Colonic mucosa (tissue), 4 donors: ENCODE data around the gene CORO2B. TPM values are rescaled to one million over a fixed set of nuclear protein-coding genes. Genes with fewer than 3 reads are reported as not detected.

Experiments
- DNase-seq: peaks from one replicate; pipeline ENCODE4 v3.0.0-alpha.2; 2020
- H3K27ac ChIP-seq: fragments of 200-600 bp; one replicate; pipeline ENCODE4 v1.8.0; 2021
- H3K27me3 ChIP-seq: fragments of 200-600 bp; one replicate; pipeline ENCODE4 v1.8.0; 2021
- H3K36me3 ChIP-seq: fragments of 200-600 bp; one replicate; pipeline ENCODE4 v1.8.0; 2021
- H3K4me1 ChIP-seq: fragments of 200-600 bp; one replicate; pipeline ENCODE4 v1.8.0; 2021; ENCODE audit warnings: mild to moderate bottlenecking
- H3K4me3 ChIP-seq: fragments of 200-600 bp; one replicate; pipeline ENCODE4 v1.8.0; 2021
- H3K9ac ChIP-seq, 2 donors: one replicate each; pipeline ENCODE4 v1.7.0; 2013; ENCODE audit warnings: control low read depth in 2 of 2, low read depth in 2 of 2, low read length in 2 of 2
- H3K9me3 ChIP-seq: fragments of 200-600 bp; one replicate; pipeline ENCODE4 v1.8.0; 2021
- CTCF ChIP-seq: fragments of 200-600 bp; IDR thresholded peaks from one replicate; pipeline ENCODE4 v1.8.0; 2022; ENCODE audit warnings: antibody characterized with exemption, mild to moderate bottlenecking
- intact Hi-C: fragments of 100-400 bp; cut with DNase I; formaldehyde crosslinking; loops from one replicate; pipeline ENCODE4 v1.14.1; 2022
- total RNA-seq, 2 donors: library from RNA; stranded (reverse); fragmentation: NEBNext Ultra II Directional in 1 of 2; extraction: Animal tissue kit (Norgen Biotek cat#: 25700) in 1 of 2; gene quantifications; one replicate each; pipeline ENCODE4 v1.2.1, GENCODE V29; 2021
- donor health status: healthy.
- donor health status: DM: no; HTN: no; CAD: no.
- donor health status: DM: no; HTN: no; CAD: no.

Gene CORO2B
- total RNA-seq, 2 donors from 2014 or later = 0.77 to 1.2 TPM

DNA sequence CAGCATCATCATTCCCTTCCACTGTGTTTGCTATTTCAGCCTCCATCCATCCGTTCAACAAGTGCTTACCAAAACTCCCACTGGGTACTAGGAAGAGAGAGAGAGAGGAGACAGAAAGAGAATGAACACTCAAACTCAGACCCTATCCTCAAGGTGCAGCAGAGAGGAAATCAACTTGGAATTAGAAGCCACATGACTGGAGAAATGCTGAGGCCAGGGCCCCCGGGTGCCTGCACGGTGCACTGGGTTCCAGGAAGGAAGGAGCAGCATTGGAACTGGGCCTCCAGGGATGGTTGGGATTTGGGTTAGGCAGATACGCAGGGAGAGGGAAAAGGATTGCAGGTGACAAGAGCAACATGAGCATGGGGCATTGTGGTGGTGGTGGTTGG, 30.0 kb downstream of the CORO2B start:
- Histone ChIP-seq H3K27me3 (no peaks in the 10 kb centered on the region), H3K27ac (no peak overlapping the region), H3K36me3 (no peaks in the 10 kb centered on the region), H3K9me3 (no peaks in the 10 kb centered on the region), H3K4me3 (no peak overlapping the region), H3K4me1 (no peaks in the 10 kb centered on the region), H3K9ac (no peak overlapping the region)
- DNase-seq = no peak
- intact Hi-C loops = no loop called here
- TF ChIP-seq CTCF = no peak

DNA sequence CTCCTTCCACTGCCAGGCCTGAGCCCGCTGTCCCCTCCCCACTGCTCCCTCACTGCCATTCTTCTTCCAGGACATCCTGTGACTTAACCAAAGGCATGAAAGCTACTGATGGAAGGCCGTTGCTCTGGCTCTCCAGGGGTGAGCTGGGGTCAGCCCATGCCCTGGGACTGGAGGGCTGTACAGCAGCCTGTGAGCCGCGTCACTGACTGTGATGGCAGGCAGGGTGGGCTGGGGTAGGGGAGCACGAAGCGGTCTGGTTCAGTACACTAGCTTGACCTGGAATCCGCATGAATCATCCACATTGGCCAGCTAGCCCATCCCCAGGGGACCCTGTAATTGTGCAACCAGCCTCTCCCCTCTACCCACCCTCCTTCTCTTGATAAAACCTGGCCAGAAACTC, 30.8 kb downstream of the CORO2B start:
- Histone ChIP-seq H3K9me3 (no peaks in the 10 kb centered on the region), H3K4me3 (no peak overlapping the region), H3K4me1 (no peaks in the 10 kb centered on the region), H3K9ac (no peak overlapping the region), H3K27ac (no peak overlapping the region), H3K27me3 (no peaks in the 10 kb centered on the region), H3K36me3 (no peaks in the 10 kb centered on the region)
- no peak for TF ChIP-seq CTCF
- intact Hi-C loops = no loop called here
- no peak for DNase-seq

GRCh38 chr15:68610825-68611224, 32.0 kb downstream of the CORO2B start:
- Histone ChIP-seq H3K4me3 (no peak overlapping the region), H3K36me3 (no peaks in the 10 kb centered on the region), H3K4me1 (no peaks in the 10 kb centered on the region), H3K9me3 (no peaks in the 10 kb centered on the region), H3K27ac (no peak overlapping the region), H3K9ac (no peak overlapping the region), H3K27me3 (no peaks in the 10 kb centered on the region)
- no peak for DNase-seq
- TF ChIP-seq CTCF = no peak
- intact Hi-C loops = no loop called here

- TF ChIP-seq CTCF = no peak
- Histone ChIP-seq H3K4me3 (no peak overlapping the region), H3K4me1 (no peaks in the 10 kb centered on the region), H3K36me3 (no peaks in the 10 kb centered on the region), H3K27me3 (no peaks in the 10 kb centered on the region), H3K9me3 (no peaks in the 10 kb centered on the region), H3K9ac (no peak overlapping the region), H3K27ac (no peak overlapping the region)
- DNase-seq = no peak
- intact Hi-C loops = no loop called here
Observed at GRCh38 chr15:68612503-68612902, 33.7 kb downstream of the CORO2B start.

DNA sequence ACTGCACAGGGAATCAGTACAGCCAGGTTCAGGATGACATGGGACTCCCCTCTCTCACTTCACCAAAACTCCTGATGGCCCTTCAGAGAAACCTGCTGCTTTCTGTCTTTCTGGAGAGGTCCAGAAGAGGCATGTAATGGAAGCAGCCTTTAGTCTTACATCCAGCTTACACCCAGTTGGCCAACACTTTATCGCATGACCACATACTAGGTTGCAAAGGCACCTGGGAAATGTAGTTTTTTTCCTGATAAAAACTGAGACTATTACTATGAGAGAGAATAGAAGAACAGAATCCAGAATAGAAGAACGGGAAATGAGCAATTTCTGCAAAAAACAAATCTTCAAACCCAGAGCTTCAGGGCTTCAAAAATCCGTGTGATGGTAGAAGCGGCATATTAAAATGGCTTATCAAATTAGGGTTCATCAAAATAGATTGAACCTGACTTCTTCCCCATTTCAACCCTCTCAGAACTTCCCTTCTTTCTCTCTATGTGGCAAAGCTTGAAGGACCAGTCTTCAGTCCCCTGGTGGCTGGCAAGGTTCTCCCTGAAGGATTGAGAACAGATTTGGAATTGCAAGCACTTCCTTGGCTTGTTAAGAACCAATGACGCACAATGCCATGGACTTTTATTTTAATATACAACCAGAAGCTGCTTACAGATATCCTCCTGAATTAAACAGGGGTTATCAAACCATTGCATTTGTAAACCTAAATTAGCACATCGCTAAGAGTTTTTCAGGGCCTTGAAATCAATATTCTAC, 34.4 kb downstream of the CORO2B start:
- H3K27ac ChIP-seq = no peak overlapping the region
- H3K4me3 ChIP-seq = no peak overlapping the region
- no peak for TF ChIP-seq CTCF
- H3K9ac ChIP-seq = no peak overlapping the region
- H3K27me3 ChIP-seq = no peaks in the 10 kb centered on the region
- no peak for DNase-seq
- no peaks in the 10 kb centered on the region for H3K36me3 ChIP-seq
- H3K4me1 ChIP-seq = no peaks in the 10 kb centered on the region
- intact Hi-C loops = no loop called here
- no peaks in the 10 kb centered on the region for H3K9me3 ChIP-seq
